ENCODE results near the gene KCNK4.

The KCNK4 gene

GRCh38 chr11:64255135-64256128 is 35.7 kb upstream of the KCNK4 start:
- no peak for DNase-seq (ENCODE audit: low read depth, low spot score)
- ChIA-PET POLR2A (no interaction called here), CTCF (interaction anchor here (1.3 to 2.2 kb wide), 3 partner anchors 8 to 49 kb away, joined by 3 to 8 read pairs (median 7); partner anchors contain the start of gene PPP1R14B)
- no peak overlapping the region for H3K4me3 ChIP-seq (ENCODE audit: low read depth, low read length)
- TF ChIP-seq CTCF (IDR thresholded peaks at IDR 0.05; ENCODE audit: insufficient read depth, low read length, missing control alignments) = no peak

DNA sequence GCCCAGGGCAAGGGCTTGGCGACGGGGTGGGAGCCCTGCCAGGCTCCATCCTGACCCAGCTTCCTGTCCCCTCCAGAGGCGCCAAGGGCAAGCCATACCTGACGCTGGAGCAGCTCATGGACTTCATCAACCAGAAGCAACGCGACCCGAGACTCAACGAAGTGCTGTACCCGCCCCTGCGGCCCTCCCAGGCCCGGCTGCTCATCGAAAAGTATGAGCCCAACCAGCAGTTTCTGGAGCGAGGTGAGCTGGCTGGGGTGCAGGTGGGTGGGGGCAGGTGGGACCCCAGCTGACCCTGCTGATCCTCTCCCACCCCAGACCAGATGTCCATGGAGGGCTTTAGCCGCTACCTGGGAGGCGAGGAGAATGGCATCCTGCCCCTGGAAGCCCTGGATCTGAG is 34.8 kb upstream of the KCNK4 start:
- CTCF ChIA-PET = interaction anchor here (1.0 to 2.2 kb wide), 4 partner anchors 9 to 48 kb away, joined by 3 to 8 read pairs (median 5); partner anchors contain the start of gene PPP1R14B
- DNase-seq (ENCODE audit: low read depth, low spot score) = no peak
- TF ChIP-seq CTCF (IDR thresholded peaks at IDR 0.05; ENCODE audit: insufficient read depth, low read length, missing control alignments) = no peak
- POLR2A ChIA-PET = no interaction called here
- no peak overlapping the region for H3K4me3 ChIP-seq (ENCODE audit: low read depth, low read length)

DNA sequence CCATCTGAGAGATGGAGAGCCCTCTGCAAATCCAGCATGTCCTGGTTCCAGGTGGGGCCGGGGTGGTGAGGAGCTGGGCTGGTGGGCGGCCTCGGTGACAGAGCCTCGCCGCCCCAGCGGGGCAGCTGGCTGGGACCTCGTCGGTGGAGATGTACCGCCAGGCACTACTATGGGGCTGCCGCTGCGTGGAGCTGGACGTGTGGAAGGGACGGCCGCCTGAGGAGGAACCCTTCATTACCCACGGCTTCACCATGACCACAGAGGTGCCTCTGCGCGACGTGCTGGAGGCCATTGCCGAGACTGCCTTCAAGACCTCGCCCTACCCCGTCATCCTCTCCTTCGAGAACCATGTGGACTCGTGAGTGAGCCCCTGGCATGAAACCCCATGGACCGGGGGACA is 32.7 kb upstream of the KCNK4 start:
- DNase-seq (ENCODE audit: low read depth, low spot score) = no peak
- TF ChIP-seq CTCF (IDR thresholded peaks at IDR 0.05; ENCODE audit: insufficient read depth, low read length, missing control alignments) = no peak
- no peak overlapping the region for H3K4me3 ChIP-seq (ENCODE audit: low read depth, low read length)
- ChIA-PET POLR2A (interaction anchor here (1.0 to 2.6 kb wide), 2 partner anchors 10 to 13 kb away, joined by 5 to 12 read pairs; no protein-coding TSS in a partner anchor), CTCF (interaction anchor here (0.8 to 15.2 kb wide), 4 partner anchors 10 to 54 kb away, joined by 3 to 224 read pairs (median 9); partner anchors contain the start of genes PLCB3 and PPP1R14B)

GRCh38 chr11:64258946-64259532 is 32.1 kb upstream of the KCNK4 start:
- ChIA-PET POLR2A (interaction anchor here (1.0 to 2.6 kb wide), 2 partner anchors 9 to 12 kb away, joined by 5 to 12 read pairs; no protein-coding TSS in a partner anchor), CTCF (interaction anchor here (0.8 to 15.2 kb wide), 4 partner anchors 9 to 55 kb away, joined by 3 to 224 read pairs (median 9); partner anchors contain the start of genes PLCB3 and PPP1R14B)
- DNase-seq (ENCODE audit: low read depth, low spot score) = no peak
- no peak overlapping the region for H3K4me3 ChIP-seq (ENCODE audit: low read depth, low read length)
- TF ChIP-seq CTCF (IDR thresholded peaks at IDR 0.05; ENCODE audit: insufficient read depth, low read length, missing control alignments) = no peak

GRCh38 chr11:64259533-64260067 is 31.5 kb upstream of the KCNK4 start:
- ChIA-PET POLR2A (interaction anchor here (2.6 kb wide), 1 partner anchor 8 kb away, joined by 12 read pairs; no protein-coding TSS in a partner anchor), CTCF (interaction anchor here (2.3 to 15.2 kb wide), 2 partner anchors 11 to 43 kb away, joined by 12 to 224 read pairs; partner anchors contain the start of genes PLCB3 and PPP1R14B)
- DNase-seq (ENCODE audit: low read depth, low spot score) = no peak
- TF ChIP-seq CTCF (IDR thresholded peaks at IDR 0.05; ENCODE audit: insufficient read depth, low read length, missing control alignments) = no peak
- H3K4me3 ChIP-seq (ENCODE audit: low read depth, low read length) = no peak overlapping the region
